Upper lobe of left lung (tissue), 4 donors: ENCODE data around the gene HOMEZ.

Source experiments
- EP300 ChIP-seq, 4 donors: sonication (generic); formaldehyde crosslinking; IDR thresholded peaks; one replicate each; pipeline ENCODE4 v1.5.1; 2017; ENCODE audit warnings: antibody characterized with exemption in 4 of 4, control low read depth in 2 of 4
- POLR2A ChIP-seq, 4 donors: fragments of 450-650 bp; IDR thresholded peaks; one replicate each; pipeline ENCODE4 v1.5.1; 2016 to 2017; ENCODE audit warnings: antibody characterized with exemption in 4 of 4, mild to moderate bottlenecking in 2 of 4
- POLR2AphosphoS5 ChIP-seq, 2 donors: sonication (generic); formaldehyde crosslinking; IDR thresholded peaks; one replicate each; pipeline ENCODE4 v1.5.1; 2017; ENCODE audit warnings: antibody characterized with exemption in 2 of 2
- TF ChIP-seq, protein P1 (sequence below), 6 experiments: fragments of 450-650 bp in 4 of 6; fragments of 200-600 bp in 2 of 6; sonication (generic) in 2 of 6; IDR thresholded peaks; one replicate each; pipeline ENCODE4 v1.5.1; 2016 to 2019; ENCODE audit warnings: antibody characterized with exemption in 6 of 6

DNA sequence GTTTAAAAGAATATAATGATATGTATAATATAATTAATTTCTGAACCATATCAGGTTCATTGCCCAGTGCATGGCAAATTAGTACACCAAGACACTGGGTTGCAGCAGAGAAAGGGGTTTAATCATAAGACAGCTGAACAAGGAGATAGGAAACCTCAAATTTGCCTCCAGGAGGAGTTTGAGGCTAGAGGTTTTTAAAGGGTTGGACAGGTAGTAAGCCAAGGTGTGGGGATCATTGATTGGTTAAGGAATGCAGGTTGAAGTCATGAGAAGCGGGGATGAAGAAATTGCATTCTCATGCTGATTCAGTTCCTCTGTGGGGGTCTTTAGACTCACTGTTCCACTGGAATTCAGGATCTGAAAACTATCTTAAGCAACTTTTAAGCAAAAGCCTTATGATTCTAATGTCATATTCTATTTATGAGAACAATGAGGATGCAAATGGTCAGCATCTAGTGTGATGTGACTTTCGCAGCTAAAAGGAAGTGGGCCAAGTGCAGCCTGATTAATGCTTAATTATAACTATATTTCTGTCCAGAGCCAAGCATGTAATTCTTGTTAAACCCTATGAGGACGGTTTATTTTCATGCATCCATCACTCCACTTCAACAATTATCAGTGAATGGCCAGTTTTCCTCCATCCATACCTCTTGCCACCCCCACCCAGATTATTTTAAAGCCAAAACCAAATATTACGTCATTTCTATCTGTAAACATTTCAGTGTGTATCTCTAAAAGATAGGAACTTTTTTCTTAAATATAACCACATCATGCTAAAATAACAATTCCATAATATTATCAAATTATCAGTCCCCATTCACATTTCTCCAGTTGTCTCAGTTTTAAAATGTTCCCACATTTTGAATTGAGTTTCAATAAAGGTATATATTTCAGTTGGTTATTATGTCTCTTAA is 33.3 kb downstream of the HOMEZ start:
- TF ChIP-seq, protein P1, sequence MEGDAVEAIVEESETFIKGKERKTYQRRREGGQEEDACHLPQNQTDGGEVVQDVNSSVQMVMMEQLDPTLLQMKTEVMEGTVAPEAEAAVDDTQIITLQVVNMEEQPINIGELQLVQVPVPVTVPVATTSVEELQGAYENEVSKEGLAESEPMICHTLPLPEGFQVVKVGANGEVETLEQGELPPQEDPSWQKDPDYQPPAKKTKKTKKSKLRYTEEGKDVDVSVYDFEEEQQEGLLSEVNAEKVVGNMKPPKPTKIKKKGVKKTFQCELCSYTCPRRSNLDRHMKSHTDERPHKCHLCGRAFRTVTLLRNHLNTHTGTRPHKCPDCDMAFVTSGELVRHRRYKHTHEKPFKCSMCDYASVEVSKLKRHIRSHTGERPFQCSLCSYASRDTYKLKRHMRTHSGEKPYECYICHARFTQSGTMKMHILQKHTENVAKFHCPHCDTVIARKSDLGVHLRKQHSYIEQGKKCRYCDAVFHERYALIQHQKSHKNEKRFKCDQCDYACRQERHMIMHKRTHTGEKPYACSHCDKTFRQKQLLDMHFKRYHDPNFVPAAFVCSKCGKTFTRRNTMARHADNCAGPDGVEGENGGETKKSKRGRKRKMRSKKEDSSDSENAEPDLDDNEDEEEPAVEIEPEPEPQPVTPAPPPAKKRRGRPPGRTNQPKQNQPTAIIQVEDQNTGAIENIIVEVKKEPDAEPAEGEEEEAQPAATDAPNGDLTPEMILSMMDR (IDR thresholded peaks at IDR 0.05) = no peak
- TF ChIP-seq POLR2AphosphoS5 (IDR thresholded peaks at IDR 0.05) (no peak), EP300 (IDR thresholded peaks at IDR 0.05) (no peak), POLR2A (IDR thresholded peaks at IDR 0.05) (no peak)
